NB4 (cell line): Measurements from ENCODE around the gene S100A4.
"Not testable (repeated sequence)": the region's sequence is repeated elsewhere in the genome, so short reads cannot be mapped to it uniquely, and the experiment has no call there.

Experiments used
- DNase-seq: peaks from one replicate; pipeline ENCODE4 v3.0.0; 2010; ENCODE audit warnings: low read depth
- H3K4me3 ChIP-seq: one replicate; pipeline ENCODE4 v1.5.1; 2011; ENCODE audit warnings: mild to moderate bottlenecking, low read depth, low read length, moderate library complexity
- MYC ChIP-seq: IDR thresholded peaks from 2 replicates; pipeline ENCODE4 v1.6.1; 2011; ENCODE audit warnings: low read depth, low read length
- POLR2A ChIP-seq: IDR thresholded peaks from 2 replicates; pipeline ENCODE4 v1.6.1; 2011; ENCODE audit warnings: mild to moderate bottlenecking; ENCODE audit not compliant: insufficient read length; ENCODE audit errors: extremely low read depth
- TF ChIP-seq, protein P1 (sequence below): IDR thresholded peaks from 2 replicates; pipeline ENCODE4 v1.6.1; 2011; ENCODE audit warnings: low read depth, low read length
- TF ChIP-seq, protein P2 (sequence below): IDR thresholded peaks from one replicate; pipeline ENCODE4 v1.5.1; 2012; ENCODE audit warnings: low read depth, low read length

S100A4 gene

DNA sequence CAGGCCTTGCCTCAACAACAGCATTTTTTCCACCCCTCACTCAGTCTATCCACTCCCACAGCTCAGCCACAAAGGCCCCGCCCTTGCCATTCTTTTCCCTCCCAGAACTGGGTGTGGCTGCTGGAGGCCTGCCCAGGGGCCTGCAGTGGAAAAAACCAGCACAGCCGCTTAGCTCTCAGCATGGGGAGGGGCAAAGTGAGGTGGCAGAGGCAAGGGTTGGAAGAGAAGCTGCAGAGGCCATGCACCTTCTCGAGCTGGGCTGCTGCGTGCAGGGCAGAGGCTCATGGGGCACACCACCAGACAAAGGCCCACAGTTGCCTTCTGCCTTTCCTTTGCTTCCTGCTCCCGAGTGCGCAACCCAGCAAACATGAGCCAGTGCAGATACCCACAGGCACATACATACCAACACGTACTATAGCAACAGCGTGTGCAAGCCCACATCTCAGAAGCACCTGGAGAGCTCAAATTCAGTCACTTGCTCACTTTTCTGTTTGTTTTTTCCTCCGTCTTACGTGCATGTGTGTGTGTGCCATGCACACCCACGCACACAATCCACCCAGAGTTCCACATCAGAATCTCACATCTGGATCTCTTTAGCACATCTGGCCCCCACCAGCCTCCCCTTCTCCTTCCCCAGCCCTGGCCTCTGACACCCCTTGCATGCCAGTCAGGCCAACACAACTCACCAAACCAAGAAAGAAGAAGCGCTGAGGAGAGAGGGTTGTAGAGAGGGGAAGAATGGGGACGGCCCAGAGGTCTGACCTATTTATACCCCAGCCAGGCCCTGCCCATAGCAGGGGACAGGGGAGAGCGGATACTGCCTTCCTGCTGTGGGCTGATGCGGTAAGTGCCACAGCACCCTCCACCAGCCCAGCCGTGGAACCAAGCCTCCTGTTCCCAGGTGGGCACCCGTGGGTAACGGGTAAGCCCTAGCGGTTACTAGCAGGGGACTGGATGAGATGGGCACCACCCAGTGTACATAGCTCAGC lies at the start of gene S100A4:
S100A4 (minus strand) TSS at position 740 of the 989 bp plus-strand sequence. CDS start 1,012 bp downstream, outside the sequence.
- peak within 1 kb of the TSS; percentile 76 for H3K4me3 ChIP-seq
- DNase-seq = peak; percentile 97

DNA sequence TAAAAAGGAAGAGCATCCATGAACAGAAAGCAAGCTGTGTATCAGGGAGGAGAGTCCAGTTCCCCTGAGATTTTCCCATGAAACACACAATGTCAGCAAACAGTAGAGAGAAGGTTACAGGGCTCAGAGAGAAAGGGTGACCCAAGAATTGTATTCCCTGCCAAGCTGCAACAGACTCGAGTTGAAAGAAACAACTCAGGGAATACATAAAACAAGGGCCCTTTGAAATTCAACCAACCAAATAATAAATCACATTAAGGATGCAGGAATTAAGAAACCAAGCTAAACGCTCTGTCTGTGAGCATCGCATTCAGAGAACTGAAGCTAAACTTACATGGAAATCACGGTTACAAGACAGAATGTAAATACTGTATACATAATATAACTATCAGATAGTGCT lies 47.1 kb upstream of the S100A4 start:
- H3K4me3 ChIP-seq = no peak overlapping the region
- DNase-seq = no peak
- TF ChIP-seq, protein P1, sequence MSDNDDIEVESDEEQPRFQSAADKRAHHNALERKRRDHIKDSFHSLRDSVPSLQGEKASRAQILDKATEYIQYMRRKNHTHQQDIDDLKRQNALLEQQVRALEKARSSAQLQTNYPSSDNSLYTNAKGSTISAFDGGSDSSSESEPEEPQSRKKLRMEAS = no peak
- TF ChIP-seq MYC (no peak), POLR2A (no peak)
- TF ChIP-seq, protein P2, sequence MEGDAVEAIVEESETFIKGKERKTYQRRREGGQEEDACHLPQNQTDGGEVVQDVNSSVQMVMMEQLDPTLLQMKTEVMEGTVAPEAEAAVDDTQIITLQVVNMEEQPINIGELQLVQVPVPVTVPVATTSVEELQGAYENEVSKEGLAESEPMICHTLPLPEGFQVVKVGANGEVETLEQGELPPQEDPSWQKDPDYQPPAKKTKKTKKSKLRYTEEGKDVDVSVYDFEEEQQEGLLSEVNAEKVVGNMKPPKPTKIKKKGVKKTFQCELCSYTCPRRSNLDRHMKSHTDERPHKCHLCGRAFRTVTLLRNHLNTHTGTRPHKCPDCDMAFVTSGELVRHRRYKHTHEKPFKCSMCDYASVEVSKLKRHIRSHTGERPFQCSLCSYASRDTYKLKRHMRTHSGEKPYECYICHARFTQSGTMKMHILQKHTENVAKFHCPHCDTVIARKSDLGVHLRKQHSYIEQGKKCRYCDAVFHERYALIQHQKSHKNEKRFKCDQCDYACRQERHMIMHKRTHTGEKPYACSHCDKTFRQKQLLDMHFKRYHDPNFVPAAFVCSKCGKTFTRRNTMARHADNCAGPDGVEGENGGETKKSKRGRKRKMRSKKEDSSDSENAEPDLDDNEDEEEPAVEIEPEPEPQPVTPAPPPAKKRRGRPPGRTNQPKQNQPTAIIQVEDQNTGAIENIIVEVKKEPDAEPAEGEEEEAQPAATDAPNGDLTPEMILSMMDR = no peak

More for the DNA sequence above, at the start of gene S100A4:
- TF ChIP-seq POLR2A = peak; percentile 68
- peak; percentile 83 for TF ChIP-seq MYC
- TF ChIP-seq, protein P1 = peak; percentile 70
- TF ChIP-seq, protein P2 = no peak

DNA sequence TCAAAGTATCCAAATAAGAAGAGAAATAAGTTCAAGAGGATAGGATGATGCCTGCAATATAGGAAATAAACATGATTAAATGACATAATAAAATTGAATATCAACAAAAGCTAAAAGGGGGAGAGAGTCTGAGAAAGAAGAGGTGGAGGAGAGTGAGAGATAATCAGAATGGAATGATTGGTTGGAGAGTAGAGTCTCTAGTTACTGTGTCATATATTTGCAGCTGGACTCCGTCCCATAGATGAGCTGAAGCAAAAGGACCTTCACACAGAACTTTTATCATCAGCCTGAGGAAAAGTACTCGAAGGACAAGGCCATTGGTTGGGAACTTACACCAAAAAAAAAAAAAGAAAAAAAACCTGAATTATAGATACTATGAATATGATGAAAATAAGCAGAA lies 42.9 kb upstream of the S100A4 start:
- no peak for TF ChIP-seq MYC
- TF ChIP-seq, protein P2 = no peak
- TF ChIP-seq, protein P1 = no peak
- no peak for TF ChIP-seq POLR2A
- H3K4me3 ChIP-seq = no peak overlapping the region
- no peak for DNase-seq

DNA sequence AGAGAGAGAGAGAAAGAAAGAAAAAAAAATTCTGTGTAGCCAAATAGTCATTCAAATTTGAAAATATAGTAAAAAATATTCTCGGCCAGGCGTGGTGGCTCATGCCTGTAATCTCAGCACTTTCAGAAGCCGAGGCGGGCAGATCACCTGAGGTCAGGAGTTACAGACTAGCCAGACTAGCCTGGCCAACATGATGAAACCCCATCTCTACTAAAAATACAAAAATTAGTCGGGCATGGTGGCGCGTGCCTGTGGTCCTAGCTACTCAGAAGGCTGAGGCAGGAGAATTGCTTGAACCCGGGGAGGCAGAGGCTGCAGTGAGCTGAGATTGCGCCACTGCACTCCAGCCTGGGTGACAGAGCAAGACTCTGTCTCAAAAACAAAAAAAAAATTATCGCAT lies 42.4 kb upstream of the S100A4 start:
- H3K4me3 ChIP-seq, DNase-seq: not testable (repeated sequence)

DNA sequence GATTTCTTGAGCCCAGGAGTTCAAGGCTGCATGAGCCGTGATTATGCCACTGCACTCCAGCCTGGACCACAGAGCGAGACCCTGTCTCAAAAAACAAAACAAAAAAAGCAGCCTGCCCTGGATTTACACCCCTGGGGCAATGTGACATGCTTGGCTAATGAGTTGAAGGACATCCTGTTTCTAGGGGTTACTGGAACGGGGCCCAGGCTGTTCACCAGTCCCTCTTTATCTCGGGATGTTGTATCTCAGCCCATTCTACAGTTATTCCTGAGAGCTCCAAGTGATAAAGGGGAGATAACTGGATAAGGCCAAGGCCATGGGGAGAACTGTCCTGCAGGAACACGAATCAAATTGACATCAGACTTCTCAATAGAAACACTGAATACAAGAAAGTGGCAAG lies 41.7 kb upstream of the S100A4 start:
- no peak for TF ChIP-seq POLR2A
- TF ChIP-seq MYC = no peak
- TF ChIP-seq, protein P2 = no peak
- TF ChIP-seq, protein P1 = no peak
- no peak overlapping the region for H3K4me3 ChIP-seq
- no peak for DNase-seq

DNA sequence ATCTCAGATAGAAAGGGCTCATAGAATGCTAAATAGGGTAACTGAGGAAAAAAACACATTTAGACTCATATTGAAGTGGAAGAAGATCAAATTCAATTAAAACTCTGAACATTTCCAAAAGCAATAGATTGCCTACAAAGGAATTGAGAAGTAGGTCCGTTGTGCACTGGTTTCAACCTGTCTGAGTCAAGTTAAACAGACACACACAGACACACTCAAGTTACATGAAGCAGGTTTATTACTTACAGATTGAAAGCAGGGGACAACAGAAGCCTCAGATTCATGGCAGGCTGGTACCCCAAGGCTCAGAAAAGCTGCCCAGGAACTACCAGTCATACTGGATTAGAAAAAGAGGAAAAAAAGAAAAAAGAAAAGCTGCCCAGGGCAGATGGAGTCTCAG lies 40.7 kb upstream of the S100A4 start:
- DNase-seq = no peak
- H3K4me3 ChIP-seq = no peak overlapping the region
- TF ChIP-seq MYC (no peak), POLR2A (no peak)
- TF ChIP-seq, protein P2 = no peak
- TF ChIP-seq, protein P1 = no peak
